GM10266 (cell line): ENCODE measurements around the gene MTHFSD.

Experiments used
- DNase-seq: peaks from one replicate; pipeline ENCODE4 v3.0.0; 2012; ENCODE audit errors: extremely low spot score
- TF ChIP-seq, protein P1 (sequence below): IDR thresholded peaks from 2 replicates; pipeline ENCODE4 v1.5.1; 2012; ENCODE audit warnings: mild to moderate bottlenecking, low read depth; ENCODE audit not compliant: control insufficient read depth, insufficient read depth; ENCODE audit errors: missing control alignments

MTHFSD gene

DNA sequence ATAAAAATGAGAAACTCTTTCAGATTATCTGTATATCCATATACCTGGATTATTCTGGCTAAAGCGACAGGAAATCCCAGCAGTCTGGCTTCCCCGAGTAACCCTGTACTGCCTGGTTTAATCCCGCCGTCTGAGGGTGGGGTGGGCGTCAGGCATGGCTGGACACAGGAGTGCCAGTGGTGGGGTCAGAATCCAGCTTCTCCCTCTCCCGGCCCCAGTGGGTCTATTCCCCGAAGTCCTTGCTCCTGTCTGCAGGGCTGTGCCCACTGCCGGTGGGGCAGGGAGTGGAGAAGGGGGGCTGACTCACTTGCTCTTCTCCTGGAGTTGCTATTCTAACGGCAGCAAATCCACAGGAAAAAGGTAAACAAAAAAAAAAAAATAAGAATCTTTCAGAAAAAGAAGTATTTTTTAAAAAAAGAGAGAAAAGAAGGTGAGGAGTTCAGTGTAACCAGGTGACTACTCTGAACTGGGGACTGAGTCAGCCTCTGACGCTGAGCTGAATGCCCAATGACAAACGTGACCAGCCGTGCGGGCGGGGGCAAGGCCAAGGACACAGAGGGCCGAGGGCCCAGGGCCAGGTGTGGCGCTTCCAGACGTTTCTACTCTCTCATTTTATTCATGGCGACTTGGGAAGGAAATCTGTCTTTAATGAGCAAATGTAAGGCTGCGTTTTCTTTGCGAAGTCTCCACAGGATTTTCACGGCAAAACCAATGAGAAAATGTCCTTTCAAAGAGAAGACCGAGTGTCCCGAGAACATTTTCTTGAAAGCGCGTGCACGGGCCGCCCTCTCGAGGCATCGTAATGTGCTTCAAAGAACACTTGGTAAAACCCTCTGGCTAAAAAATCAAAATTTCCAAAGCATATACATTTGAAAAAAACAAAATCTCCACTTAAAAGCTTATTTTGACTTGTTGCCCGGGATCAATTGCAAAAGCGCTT is 24.5 kb downstream of the MTHFSD start:
- TF ChIP-seq, protein P1, sequence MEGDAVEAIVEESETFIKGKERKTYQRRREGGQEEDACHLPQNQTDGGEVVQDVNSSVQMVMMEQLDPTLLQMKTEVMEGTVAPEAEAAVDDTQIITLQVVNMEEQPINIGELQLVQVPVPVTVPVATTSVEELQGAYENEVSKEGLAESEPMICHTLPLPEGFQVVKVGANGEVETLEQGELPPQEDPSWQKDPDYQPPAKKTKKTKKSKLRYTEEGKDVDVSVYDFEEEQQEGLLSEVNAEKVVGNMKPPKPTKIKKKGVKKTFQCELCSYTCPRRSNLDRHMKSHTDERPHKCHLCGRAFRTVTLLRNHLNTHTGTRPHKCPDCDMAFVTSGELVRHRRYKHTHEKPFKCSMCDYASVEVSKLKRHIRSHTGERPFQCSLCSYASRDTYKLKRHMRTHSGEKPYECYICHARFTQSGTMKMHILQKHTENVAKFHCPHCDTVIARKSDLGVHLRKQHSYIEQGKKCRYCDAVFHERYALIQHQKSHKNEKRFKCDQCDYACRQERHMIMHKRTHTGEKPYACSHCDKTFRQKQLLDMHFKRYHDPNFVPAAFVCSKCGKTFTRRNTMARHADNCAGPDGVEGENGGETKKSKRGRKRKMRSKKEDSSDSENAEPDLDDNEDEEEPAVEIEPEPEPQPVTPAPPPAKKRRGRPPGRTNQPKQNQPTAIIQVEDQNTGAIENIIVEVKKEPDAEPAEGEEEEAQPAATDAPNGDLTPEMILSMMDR: no peak
- DNase-seq: no peak

DNA sequence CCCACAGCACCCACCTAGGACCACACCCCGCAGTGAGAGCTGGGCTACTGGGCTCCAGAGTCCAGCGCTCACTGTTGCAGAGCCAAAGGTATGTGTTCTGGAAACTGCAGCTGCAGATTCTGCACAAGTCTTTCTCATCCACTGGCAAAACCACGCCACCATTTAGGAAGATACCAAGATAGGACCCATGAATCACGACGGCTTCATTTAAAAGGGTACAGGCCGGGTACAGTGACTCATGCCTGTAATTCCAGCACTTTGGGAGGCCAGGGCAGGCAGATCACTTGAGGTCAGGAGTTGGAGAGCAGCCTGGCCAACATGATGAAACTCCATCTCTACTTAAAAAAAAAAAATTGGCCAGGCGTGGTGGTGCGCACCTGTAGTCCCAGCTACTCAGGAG is 25.9 kb downstream of the MTHFSD start:
- no peak for DNase-seq
- TF ChIP-seq, protein P1: no peak

DNA sequence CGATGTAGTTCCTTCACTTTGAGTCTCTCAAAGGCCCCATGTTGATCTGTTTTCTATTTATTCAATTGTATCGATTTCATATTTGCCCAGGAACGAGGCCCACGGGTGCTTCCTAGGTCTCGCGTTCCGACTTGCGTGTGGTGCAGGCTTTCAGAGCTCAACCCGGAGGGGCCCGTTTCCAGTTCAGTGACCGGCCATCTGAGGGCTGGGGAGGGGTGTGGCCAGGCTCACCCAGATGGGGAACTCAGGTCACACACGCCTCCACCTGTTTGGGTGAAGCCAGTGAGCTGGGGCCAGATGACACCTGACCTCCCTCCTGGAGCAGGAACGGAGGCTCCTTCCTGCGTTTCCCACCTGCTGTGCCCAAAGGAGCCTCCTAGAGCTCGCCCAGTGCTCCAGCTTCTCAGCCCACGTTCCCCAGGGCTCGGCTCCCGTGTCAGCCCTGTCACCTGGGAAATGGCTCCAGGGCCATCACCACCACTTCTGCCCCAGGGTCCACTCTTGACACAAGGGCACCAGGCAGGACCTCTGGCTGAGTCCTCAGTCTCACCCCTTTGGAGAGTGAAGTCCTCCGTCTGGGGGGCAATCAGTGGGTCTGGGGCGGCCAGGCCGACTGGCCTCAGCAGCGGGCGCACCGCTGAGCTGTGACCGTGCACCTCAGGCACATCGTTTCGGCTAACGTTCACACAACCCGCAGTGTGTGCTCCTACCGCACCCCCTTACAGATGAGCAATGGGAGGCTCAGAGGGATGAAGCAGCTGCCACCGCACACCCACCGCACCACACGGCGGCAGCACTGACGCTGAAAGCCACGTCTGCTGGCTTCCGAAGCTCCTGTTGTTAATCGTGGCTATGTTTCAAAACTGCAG is 26.7 kb downstream of the MTHFSD start:
- no peak for DNase-seq
- TF ChIP-seq, protein P1: no peak

DNA sequence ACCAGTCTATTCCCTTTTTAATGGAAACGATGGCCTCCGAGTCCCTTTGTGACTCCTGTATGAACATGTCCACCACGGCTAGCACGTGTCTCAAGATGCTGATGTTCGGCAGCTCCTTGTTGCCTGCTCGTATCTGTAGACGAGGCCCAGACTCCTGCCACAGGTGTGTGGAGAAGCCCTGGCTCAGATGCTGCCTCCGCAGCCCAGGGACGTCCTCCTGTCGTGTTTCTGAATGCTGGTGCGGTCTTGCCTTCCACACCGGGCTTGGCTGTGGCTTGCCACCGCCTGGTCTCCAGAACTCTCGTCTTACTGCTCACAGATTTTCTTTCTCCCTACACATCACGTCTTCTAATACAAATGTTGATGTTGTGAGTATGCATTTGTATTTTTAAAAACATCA is 27.7 kb downstream of the MTHFSD start:
- TF ChIP-seq, protein P1: no peak
- DNase-seq: no peak

DNA sequence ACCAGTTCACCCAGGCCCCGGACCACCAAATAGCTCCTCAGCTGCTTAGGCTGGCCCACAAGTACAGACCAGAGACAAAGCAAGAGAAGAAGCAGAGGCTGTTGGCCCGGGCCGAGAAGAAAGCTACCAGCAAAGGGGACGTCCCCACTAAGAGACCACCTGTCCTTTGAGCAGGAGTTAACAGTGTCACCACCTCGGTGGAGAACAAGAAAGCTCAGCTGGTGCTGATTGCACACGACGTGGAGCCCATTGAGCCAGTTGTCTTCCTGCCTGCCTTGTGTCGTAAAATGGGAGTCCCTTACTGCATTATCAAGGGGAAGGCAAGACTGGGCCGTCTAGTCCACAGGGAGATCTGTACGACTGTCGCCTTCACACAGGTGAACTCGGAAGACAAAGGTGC is 29.3 kb downstream of the MTHFSD start:
- TF ChIP-seq, protein P1: no peak
- DNase-seq: no peak

DNA sequence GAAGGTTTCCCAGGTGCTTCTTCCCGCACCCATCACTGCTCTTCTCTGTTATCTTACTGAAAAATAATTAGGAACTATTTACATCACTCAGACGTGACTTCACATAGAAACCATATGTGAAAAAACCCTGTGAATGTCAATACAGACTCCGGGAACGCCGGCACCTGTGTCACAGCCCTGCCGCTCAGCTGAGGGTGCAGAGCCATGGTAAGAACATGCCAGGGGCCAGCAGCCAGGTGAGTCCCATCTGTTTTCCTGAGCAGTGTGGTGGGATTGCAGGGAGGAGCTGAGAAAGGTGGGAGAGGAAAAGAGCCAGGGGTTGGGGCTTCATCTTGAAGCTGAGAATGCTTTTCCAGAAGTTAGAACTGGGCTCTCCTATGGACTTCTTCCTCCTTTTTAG is 31.0 kb downstream of the MTHFSD start:
- no peak for DNase-seq
- TF ChIP-seq, protein P1: no peak
